DND-41 (cell line): ENCODE measurements around the gene KLHL3.

Experiments
- ATAC-seq: fragments of 200-7000 bp; cut with Tn5 transposase; 3 replicates; pipeline ENCODE4 v1.9.1; 2021; ENCODE audit warnings: low read depth; ENCODE audit not compliant: insufficient read depth
- DNase-seq: peaks from one replicate; pipeline ENCODE4 v3.0.0-alpha.2; 2020
- H2AFZ ChIP-seq: 2 replicates; pipeline ENCODE4 v1.6.0; 2012; ENCODE audit warnings: low read depth, low read length
- H3K27ac ChIP-seq: 2 replicates; pipeline ENCODE4 v1.5.1; 2012; ENCODE audit warnings: low read length, inconsistent platforms
- H3K27me3 ChIP-seq: fragments of 200-600 bp; sonication (generic); 2 replicates; pipeline ENCODE4 v1.6.0; 2012; ENCODE audit warnings: low read length, mild to moderate bottlenecking, inconsistent platforms; ENCODE audit not compliant: insufficient read depth, poor library complexity
- H3K36me3 ChIP-seq: 2 replicates; pipeline ENCODE4 v1.5.1; 2012; ENCODE audit warnings: low read length, inconsistent platforms; ENCODE audit not compliant: insufficient read depth
- H3K4me1 ChIP-seq: 2 replicates; pipeline ENCODE4 v1.5.1; 2012; ENCODE audit warnings: mild to moderate bottlenecking, low read length; ENCODE audit not compliant: insufficient read depth
- H3K4me2 ChIP-seq: 2 replicates; pipeline ENCODE4 v1.6.0; 2012; ENCODE audit warnings: mild to moderate bottlenecking, moderate library complexity, low read length, inconsistent platforms; ENCODE audit not compliant: insufficient read depth
- H3K4me3 ChIP-seq, 2 experiments: fragments of 200-600 bp in 1 of 2; shearing (Covaris generic) in 1 of 2; 2 replicates each; pipeline ENCODE4 v1.5.1; 2012 to 2016; ENCODE audit warnings: inconsistent platforms in 2 of 2, low read length in 2 of 2, mild to moderate bottlenecking in 2 of 2, low read depth in 1 of 2, moderate library complexity in 1 of 2
- H3K79me2 ChIP-seq: 2 replicates; pipeline ENCODE4 v1.6.0; 2012; ENCODE audit warnings: low read length, inconsistent platforms; ENCODE audit not compliant: insufficient read depth
- H3K9ac ChIP-seq: 2 replicates; pipeline ENCODE4 v1.6.0; 2012; ENCODE audit warnings: low read depth, mild to moderate bottlenecking, inconsistent platforms, low read length, moderate library complexity
- H3K9me3 ChIP-seq: 2 replicates; pipeline ENCODE4 v1.5.1; 2012; ENCODE audit warnings: low read length, moderate library complexity, mild to moderate bottlenecking, inconsistent platforms; ENCODE audit not compliant: insufficient read depth, severe bottlenecking
- H4K20me1 ChIP-seq: 2 replicates; pipeline ENCODE4 v1.6.0; 2012; ENCODE audit warnings: low read length; ENCODE audit not compliant: insufficient read depth
- CTCF ChIP-seq: IDR thresholded peaks from 2 replicates; pipeline ENCODE4 v1.5.1; 2012; ENCODE audit warnings: borderline replicate concordance, low read length, moderate library complexity, mild to moderate bottlenecking; ENCODE audit not compliant: poor library complexity, severe bottlenecking; ENCODE audit errors: extremely low read depth
- EZH2 ChIP-seq: IDR thresholded peaks from 3 replicates; pipeline ENCODE4 v1.6.1; 2012; ENCODE audit warnings: borderline replicate concordance, low read depth, mild to moderate bottlenecking, moderate library complexity, low read length, inconsistent platforms; ENCODE audit not compliant: severe bottlenecking

KLHL3 gene

GRCh38 chr5:137727623-137728022, 8.3 kb downstream of the KLHL3 start:
- H3K27ac ChIP-seq, result no peak overlapping the region
- ATAC-seq, result no peak
- H4K20me1 ChIP-seq, result no peaks in the 10 kb centered on the region
- H3K9me3 ChIP-seq, result no peaks in the 10 kb centered on the region
- no peaks in the 10 kb centered on the region for H3K4me1 ChIP-seq
- H3K79me2 ChIP-seq, result no peaks in the 10 kb centered on the region
- H3K36me3 ChIP-seq, result no peaks in the 10 kb centered on the region
- no peak overlapping the region for H3K4me2 ChIP-seq
- no peak for DNase-seq
- no peak overlapping the region for H2AFZ ChIP-seq
- no peak overlapping the region for H3K4me3 ChIP-seq
- H3K9ac ChIP-seq, result no peak overlapping the region
- TF ChIP-seq CTCF, result no peak
- TF ChIP-seq EZH2, result no peak
- no peaks in the 10 kb centered on the region for H3K27me3 ChIP-seq

GRCh38 chr5:137724251-137724650, 11.6 kb downstream of the KLHL3 start:
- Histone ChIP-seq H3K79me2 (no peaks in the 10 kb centered on the region), H3K4me1 (no peaks in the 10 kb centered on the region), H3K4me3 (no peak overlapping the region), H3K9me3 (no peaks in the 10 kb centered on the region), H4K20me1 (no peaks in the 10 kb centered on the region), H3K27me3 (no peaks in the 10 kb centered on the region), H3K27ac (no peak overlapping the region), H3K36me3 (peaks cover 3% of the 10 kb centered on the region; the same call in 1 of the 2 replicates), H3K9ac (no peak overlapping the region), H3K4me2 (no peak overlapping the region), H2AFZ (no peak overlapping the region)
- ATAC-seq (no peak), DNase-seq (no peak)
- TF ChIP-seq CTCF (no peak), EZH2 (no peak)

- Histone ChIP-seq H3K4me2 (no peak overlapping the region), H3K27me3 (no peaks in the 10 kb centered on the region), H4K20me1 (no peaks in the 10 kb centered on the region), H3K27ac (no peak overlapping the region), H3K9ac (no peak overlapping the region), H3K79me2 (no peaks in the 10 kb centered on the region), H3K4me3 (no peak overlapping the region), H3K36me3 (peaks cover 3% of the 10 kb centered on the region; the same call in 1 of the 2 replicates), H2AFZ (no peak overlapping the region), H3K4me1 (no peaks in the 10 kb centered on the region), H3K9me3 (no peaks in the 10 kb centered on the region)
- ATAC-seq (no peak), DNase-seq (no peak)
- TF ChIP-seq CTCF (no peak), EZH2 (no peak)
Measured at GRCh38 chr5:137718611-137719010, 17.3 kb downstream of the KLHL3 start.

GRCh38 chr5:137716337-137716736, 19.6 kb downstream of the KLHL3 start:
- no peak overlapping the region for H3K27ac ChIP-seq
- H3K27me3 ChIP-seq, result no peaks in the 10 kb centered on the region
- H3K9me3 ChIP-seq, result no peaks in the 10 kb centered on the region
- H3K4me1 ChIP-seq, result no peaks in the 10 kb centered on the region
- no peak overlapping the region for H3K4me2 ChIP-seq
- no peak for TF ChIP-seq EZH2
- no peak for TF ChIP-seq CTCF
- peaks cover 3% of the 10 kb centered on the region; the same call in 1 of the 2 replicates for H3K36me3 ChIP-seq
- no peaks in the 10 kb centered on the region for H4K20me1 ChIP-seq
- no peak overlapping the region for H2AFZ ChIP-seq
- H3K4me3 ChIP-seq, result no peak overlapping the region
- no peak for DNase-seq
- ATAC-seq, result no peak
- H3K9ac ChIP-seq, result no peak overlapping the region
- no peaks in the 10 kb centered on the region for H3K79me2 ChIP-seq
